HCT116 (cell line): ENCODE measurements around the gene TMEM81. TPM values are rescaled to one million over a fixed set of nuclear protein-coding genes. Genes with fewer than 3 reads are reported as not detected.

Experiments used
- ATAC-seq: fragments of 200-7000 bp; cut with Tn5 transposase; 2 replicates; pipeline ENCODE4 v1.9.1; 2020; ENCODE audit warnings: mild to moderate bottlenecking, moderate library complexity
- BruUV-seq: library from RNA; stranded (reverse); fragments of 400-500 nt; replicated peaks from 2 replicates; lab custom pipeline; 2021; lab: Mats Ljungman, UMichigan
- CTCF ChIA-PET: fragments of 300-600 bp; sonication (Branson Sonifier 250); formaldehyde crosslinking; loops from one replicate; lab custom pipeline; 2021; ENCODE audit warnings: antibody characterized with exemption; lab: Charles Lee
- POLR2A ChIA-PET: fragments of 300-600, 350-600 bp; sonication (Branson Sonifier 250); formaldehyde crosslinking; loops from one replicate; lab custom pipeline; 2021; ENCODE audit warnings: antibody characterized with exemption; lab: Charles Lee
- RAD21 ChIA-PET, 2 experiments: fragments of 300-600 bp; sonication (Branson Sonifier 250); formaldehyde crosslinking; loops; one replicate each; lab custom pipeline; 2023; ENCODE audit warnings: low total read pairs in 2 of 2; ENCODE audit not compliant: uncharacterized antibody in 2 of 2, unreplicated experiment in 2 of 2, low non-redundant PET in 1 of 2; lab: Charles Lee
- DNase-seq: peaks from one replicate; pipeline ENCODE4 v3.0.0-alpha.2; 2010; ENCODE audit warnings: low read depth, low spot score
- H2AFZ ChIP-seq: fragments of 200-600 bp; shearing (Covaris generic), sonication (generic); 2 replicates; pipeline ENCODE4 v1.6.1; 2017; ENCODE audit warnings: low read depth, mixed run types, mixed read lengths, antibody characterized with exemption, low read length; ENCODE audit not compliant: poor library complexity, severe bottlenecking
- H3K27ac ChIP-seq: 2 replicates; pipeline ENCODE4 v1.5.1; 2012; ENCODE audit warnings: low read depth, low read length
- H3K27me3 ChIP-seq: fragments of 200-600 bp; sonication (generic); 2 replicates; pipeline ENCODE4 v1.6.1; 2016; ENCODE audit warnings: mixed run types, low read length, mixed read lengths; ENCODE audit not compliant: insufficient read depth
- H3K36me3 ChIP-seq, 2 experiments: fragments of 200-500 bp in 1 of 2; fragments of 200-600 bp in 1 of 2; sonication (Bioruptor generic) in 1 of 2; sonication (generic) in 1 of 2; 2 replicates each; pipeline versions ENCODE4 v1.5.1 to v1.6.1; 2014 to 2016; ENCODE audit warnings: low read length in 2 of 2, inconsistent platforms in 1 of 2, mixed read lengths in 1 of 2, mixed run types in 1 of 2; ENCODE audit not compliant: insufficient read depth in 2 of 2, control insufficient read depth in 1 of 2
- H3K4me1 ChIP-seq, 2 experiments: fragments of 200-600 bp in 1 of 2; sonication (generic) in 1 of 2; 2 replicates each; pipeline versions ENCODE4 v1.5.1 to v1.6.1; 2012 to 2017; ENCODE audit warnings: low read length in 2 of 2, inconsistent platforms in 1 of 2, mild to moderate bottlenecking in 1 of 2, mixed read lengths in 1 of 2, mixed run types in 1 of 2, moderate library complexity in 1 of 2; ENCODE audit not compliant: insufficient read depth in 2 of 2, control insufficient read depth in 1 of 2
- H3K4me2 ChIP-seq: fragments of 200-600 bp; sonication (generic); 2 replicates; pipeline ENCODE4 v1.6.1; 2017; ENCODE audit warnings: mixed run types, low read length, mixed read lengths
- H3K4me3 ChIP-seq, 2 experiments: fragments of 200-600 bp in 1 of 2; sonication (generic) in 1 of 2; replicated peaks in 1 of 2; 2 replicates each; pipeline ENCODE4 v1.5.1; 2011 to 2016; ENCODE audit warnings: low read length in 2 of 2, control low read depth in 1 of 2, low read depth in 1 of 2, mild to moderate bottlenecking in 1 of 2, mixed read lengths in 1 of 2, mixed run types in 1 of 2
- H3K79me2 ChIP-seq: fragments of 200-600 bp; sonication (generic); 2 replicates; pipeline ENCODE4 v1.6.1; 2017; ENCODE audit warnings: mild to moderate bottlenecking, mixed run types, low read length, moderate library complexity, mixed read lengths; ENCODE audit not compliant: insufficient read depth
- H3K9ac ChIP-seq: fragments of 200-600 bp; sonication (generic); 2 replicates; pipeline ENCODE4 v1.6.1; 2016; ENCODE audit warnings: low read length, mixed read lengths
- H3K9me2 ChIP-seq: fragments of 200-600 bp; sonication (generic), shearing (Covaris generic); 2 replicates; pipeline ENCODE4 v1.6.1; 2017; ENCODE audit warnings: mixed run types, mild to moderate bottlenecking, moderate library complexity; ENCODE audit not compliant: insufficient read depth
- H3K9me3 ChIP-seq, 2 experiments: fragments of 200-500 bp in 1 of 2; fragments of 200-600 bp in 1 of 2; sonication (Bioruptor generic) in 1 of 2; sonication (generic) in 1 of 2; 2 replicates each; pipeline ENCODE4 v1.6.1; 2014 to 2017; ENCODE audit warnings: low read length in 2 of 2, mixed read lengths in 2 of 2, inconsistent platforms in 1 of 2, low read depth in 1 of 2, mild to moderate bottlenecking in 1 of 2, mixed run types in 1 of 2, moderate library complexity in 1 of 2; ENCODE audit not compliant: control insufficient read depth in 1 of 2, insufficient read depth in 1 of 2
- H4K20me1 ChIP-seq: fragments of 200-600 bp; sonication (generic), shearing (Covaris generic); 2 replicates; pipeline ENCODE4 v1.6.1; 2017; ENCODE audit warnings: mixed run types, mild to moderate bottlenecking, moderate library complexity; ENCODE audit not compliant: insufficient read depth
- ATF3 ChIP-seq: IDR thresholded peaks from 2 replicates; pipeline ENCODE4 v1.6.1; 2012
- CBX3 ChIP-seq: IDR thresholded peaks from 2 replicates; pipeline ENCODE4 v1.6.1; 2012; ENCODE audit warnings: low read depth
- CEBPB ChIP-seq: IDR thresholded peaks from 2 replicates; pipeline ENCODE4 v1.6.1; 2012; ENCODE audit warnings: low read depth
- CTCF ChIP-seq, 3 experiments: fragments of 200-600 bp in 1 of 3; sonication (generic) in 1 of 3; IDR thresholded peaks in 2 of 3; conservative IDR thresholded peaks in 1 of 3; 2 replicates each; pipeline ENCODE4 v1.5.1; 2012 to 2017; ENCODE audit warnings: low read depth in 2 of 3, low read length in 2 of 3, antibody characterized with exemption in 1 of 3, borderline replicate concordance in 1 of 3, control low read depth in 1 of 3, mild to moderate bottlenecking in 1 of 3, mixed read lengths in 1 of 3, mixed run types in 1 of 3, moderate library complexity in 1 of 3; ENCODE audit not compliant: insufficient read depth in 1 of 3
- EGR1 ChIP-seq: IDR thresholded peaks from 2 replicates; pipeline ENCODE4 v1.6.1; 2012; ENCODE audit warnings: low read depth
- ELF1 ChIP-seq: IDR thresholded peaks from 2 replicates; pipeline ENCODE4 v1.6.1; 2012; ENCODE audit warnings: low read depth, borderline replicate concordance
- EZH2 ChIP-seq: fragments of 200-600 bp; sonication (generic); IDR thresholded peaks from 2 replicates; pipeline ENCODE4 v1.6.1; 2017; ENCODE audit warnings: antibody characterized with exemption, mixed run types
- EZH2phosphoT487 ChIP-seq: fragments of 200-600 bp; IDR thresholded peaks from 2 replicates; pipeline ENCODE4 v1.6.1; 2018; ENCODE audit warnings: antibody characterized with exemption, borderline replicate concordance
- FOSL1 ChIP-seq: IDR thresholded peaks from 2 replicates; pipeline ENCODE4 v1.6.1; 2012; ENCODE audit warnings: low read depth
- JUND ChIP-seq: IDR thresholded peaks from 2 replicates; pipeline ENCODE4 v1.6.1; 2012
- MAX ChIP-seq: IDR thresholded peaks from 2 replicates; pipeline ENCODE4 v1.6.1; 2012
- POLR2A ChIP-seq: IDR thresholded peaks from 2 replicates; pipeline ENCODE4 v1.7.0; 2011; ENCODE audit warnings: borderline replicate concordance; ENCODE audit not compliant: insufficient read depth, insufficient read length; ENCODE audit errors: extremely low read depth
- POLR2AphosphoS5 ChIP-seq: IDR thresholded peaks from 2 replicates; pipeline ENCODE4 v1.6.1; 2011; ENCODE audit warnings: mild to moderate bottlenecking, low read depth, low read length, moderate library complexity
- RAD21 ChIP-seq: IDR thresholded peaks from 2 replicates; pipeline ENCODE4 v1.6.1; 2012; ENCODE audit warnings: low read depth, mild to moderate bottlenecking
- REST ChIP-seq: IDR thresholded peaks from 2 replicates; pipeline ENCODE4 v1.6.1; 2012; ENCODE audit warnings: low read depth
- SP1 ChIP-seq: IDR thresholded peaks from 2 replicates; pipeline ENCODE4 v1.6.1; 2012; ENCODE audit warnings: low read depth
- YY1 ChIP-seq: IDR thresholded peaks from 2 replicates; pipeline ENCODE4 v1.6.1; 2011; ENCODE audit warnings: low read length, low read depth, moderate library complexity, mild to moderate bottlenecking; ENCODE audit not compliant: insufficient replicate concordance; ENCODE audit errors: extremely low read depth
- ZBTB33 ChIP-seq: IDR thresholded peaks from 2 replicates; pipeline ENCODE4 v1.6.1; 2011; ENCODE audit warnings: mild to moderate bottlenecking, low read length, moderate library complexity; ENCODE audit not compliant: insufficient replicate concordance; ENCODE audit errors: extremely low read depth
- ZFX ChIP-seq: fragments of 450-650 bp; IDR thresholded peaks from 2 replicates; pipeline ENCODE4 v1.6.1; 2017
- intact Hi-C: fragments of 100-400 bp; cut with micrococcal nuclease; formaldehyde crosslinking; loops from 2 replicates; pipeline ENCODE4 v1.10.0; 2022
- total RNA-seq: library from RNA; stranded (reverse); gene quantifications from one replicate; pipeline ENCODE4 v1.2.1, GENCODE V29; 2021; ENCODE audit not compliant: unreplicated experiment

The TMEM81 gene
- total RNA-seq, 1 experiment from 2014 or later: 4.9 TPM

GRCh38 chr1:205052690-205053089 is 31.6 kb downstream of the TMEM81 start:
- ChIA-PET CTCF (interaction anchor here (1.2 to 2.0 kb wide), 3 partner anchors 8 to 10 kb away, joined by 3 to 9 read pairs (median 5); no protein-coding TSS in a partner anchor), POLR2A (no interaction called here)

More at GRCh38 chr1:205052690-205053089, 31.6 kb downstream of the TMEM81 start:
- H3K9ac ChIP-seq: no peak overlapping the region
- H3K36me3 ChIP-seq: no peaks in the 10 kb centered on the region
- TF ChIP-seq ELF1 (no peak), EGR1 (no peak), FOSL1 (no peak), CBX3 (no peak), SP1 (no peak), ZFX (no peak), CEBPB (no peak), JUND (no peak), CTCF (IDR thresholded peaks at IDR 0.05 in 2 of 3, conservative IDR thresholded peaks at IDR 0.05 in 1 of 3; ENCODE audit: borderline replicate concordance in 1 of 3, insufficient read depth in 1 of 3, low read depth in 2 of 3, low read length in 2 of 3) (no peak), RAD21 (no peak), POLR2A (no peak), REST (no peak), EZH2 (no peak), EZH2phosphoT487 (no peak), MAX (no peak), ZBTB33 (no peak), ATF3 (no peak), POLR2AphosphoS5 (no peak), YY1 (no peak)
- TF ChIP-seq, all 23 proteins: peak for 0
- H3K79me2 ChIP-seq: no peaks in the 10 kb centered on the region
- H3K4me2 ChIP-seq: no peak overlapping the region
- no peaks in the 10 kb centered on the region for H3K4me1 ChIP-seq
- no peak overlapping the region for H3K4me3 ChIP-seq
- H3K9me2 ChIP-seq: no peaks in the 10 kb centered on the region
- no TSS peak for BruUV-seq
- H3K9me3 ChIP-seq: no peaks in the 10 kb centered on the region
- H4K20me1 ChIP-seq: no peaks in the 10 kb centered on the region
- intact Hi-C loops: no loop called here
- H3K27me3 ChIP-seq: peaks cover 3% of the 10 kb centered on the region; the same call in 1 of the 2 replicates
- ATAC-seq (no peak), DNase-seq (no peak)
- no peak overlapping the region for H3K27ac ChIP-seq
- RAD21 ChIA-PET: interaction anchor here in 1 of 2 experiments (0.6 kb wide), 1 partner anchor 33 kb away, joined by 3 read pairs; no protein-coding TSS in a partner anchor
- H2AFZ ChIP-seq: no peak overlapping the region
